HUDEP-2 (cell line): ENCODE results near the gene TRAPPC13.
"Not testable (repeated sequence)": the region's sequence is repeated elsewhere in the genome, so short reads cannot be mapped to it uniquely, and the experiment has no call there.

Source experiments
- DNase-seq, 76 experiments: peaks; one replicate each; lab custom pipeline; 2025; ENCODE audit not compliant: unreplicated experiment in 76 of 76; lab: John Stamatoyannopoulos, UW

TRAPPC13 gene

DNA sequence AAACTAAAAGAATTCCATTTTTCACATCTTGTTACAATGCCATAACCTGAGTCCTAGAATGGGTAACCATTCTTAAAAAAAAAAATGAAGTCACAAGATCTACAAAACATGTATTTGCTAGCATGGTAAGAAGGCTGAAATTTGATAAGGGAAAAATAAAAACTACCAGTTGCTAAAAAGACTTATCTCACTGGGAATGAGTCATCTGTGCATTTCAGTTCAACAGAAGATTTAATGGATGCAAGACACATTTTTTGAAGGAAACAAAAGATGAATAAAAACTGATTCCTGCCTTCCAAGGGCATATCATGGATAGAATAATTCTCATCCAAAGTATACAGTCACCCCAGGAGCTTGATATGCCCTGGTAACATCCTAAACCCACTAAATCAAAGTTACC is 49.9 kb downstream of the TRAPPC13 start:
- DNase-seq = no peak

DNA sequence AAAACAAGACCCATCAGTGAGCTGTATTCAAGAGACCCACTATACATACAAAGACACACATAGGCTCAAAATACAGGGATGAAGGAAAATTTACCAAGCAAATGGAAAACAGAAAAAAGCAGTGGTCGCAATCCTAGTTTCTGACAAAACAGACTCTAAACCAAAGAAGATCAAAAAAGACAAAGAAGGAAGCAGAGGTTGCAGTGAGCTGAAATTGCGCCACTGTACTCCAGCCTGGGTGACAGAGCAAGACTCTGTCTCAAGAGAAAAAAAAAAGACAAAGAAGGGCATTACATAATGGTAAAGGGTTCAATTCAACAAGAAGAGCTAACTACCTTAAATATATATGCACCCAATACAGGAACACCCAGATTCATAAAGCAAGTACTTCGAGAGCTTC is 51.2 kb downstream of the TRAPPC13 start:
- DNase-seq = not testable (repeated sequence)

DNA sequence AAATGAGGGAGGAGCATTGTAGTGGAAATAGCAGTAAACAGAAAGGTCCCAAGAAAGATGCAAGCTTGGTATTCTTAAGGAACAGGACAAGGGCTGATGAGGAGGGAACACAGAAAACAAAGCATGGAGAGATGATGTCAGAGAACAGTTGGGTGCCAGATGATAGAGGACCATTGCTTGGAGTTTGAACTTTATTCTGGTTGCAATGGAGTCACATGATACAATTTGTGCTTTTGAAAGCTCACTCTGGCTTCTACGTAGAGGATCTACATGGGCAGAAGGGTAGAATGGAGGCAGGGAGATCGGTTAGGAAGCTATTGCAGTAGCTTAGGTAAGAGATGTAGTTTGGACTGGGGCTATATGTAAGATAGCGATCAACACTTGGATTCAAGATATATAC is 57.3 kb downstream of the TRAPPC13 start:
- no peak for DNase-seq

DNA sequence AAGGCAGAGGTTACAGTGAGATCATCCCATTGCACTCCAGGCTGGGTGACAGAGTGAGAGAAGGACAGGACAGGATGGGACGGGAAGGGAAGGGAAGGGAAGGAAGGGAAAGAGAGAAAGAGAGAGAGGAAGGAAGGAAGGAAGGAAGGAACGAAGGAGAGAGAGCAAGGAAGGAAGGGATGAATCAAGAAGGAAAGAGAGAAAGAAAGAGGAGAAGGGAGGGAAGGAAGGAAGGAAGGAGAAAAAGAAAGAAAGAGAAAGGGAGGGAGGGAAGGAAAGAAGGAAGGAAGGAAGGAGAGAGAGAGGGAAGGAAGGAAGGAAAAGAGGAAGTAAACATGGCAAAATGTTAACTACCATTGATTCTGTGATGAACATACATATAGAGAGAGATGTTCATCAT is 68.3 kb downstream of the TRAPPC13 start:
- no peak for DNase-seq

DNA sequence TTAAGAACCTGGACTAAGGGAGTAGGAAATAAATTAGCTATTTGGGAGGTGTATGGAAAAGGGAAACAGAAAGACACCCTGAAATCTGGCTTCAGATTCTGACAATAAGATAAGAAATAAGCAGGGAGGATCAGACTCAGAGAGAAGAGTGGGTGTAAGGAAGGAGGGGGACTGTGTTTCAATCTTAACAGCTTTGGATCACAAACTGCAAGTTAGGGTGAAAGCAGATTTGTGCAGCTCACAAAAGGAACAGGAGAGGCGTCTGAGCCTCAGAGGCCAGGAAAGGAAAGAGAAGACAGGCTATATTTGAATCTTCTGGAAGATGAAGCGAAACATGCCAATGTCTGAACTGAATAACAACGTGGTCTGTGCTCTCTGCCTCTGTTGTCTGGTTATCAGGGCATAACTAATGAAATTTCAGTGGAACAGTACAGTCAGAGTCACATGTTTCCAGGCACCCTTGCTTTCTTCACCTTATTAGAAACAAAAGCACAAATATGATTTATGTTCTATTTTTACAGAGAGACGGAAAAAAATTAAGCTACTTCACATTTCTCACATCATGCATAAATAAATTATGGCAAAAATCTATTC is 70.4 kb downstream of the TRAPPC13 start:
- DNase-seq = no peak

DNA sequence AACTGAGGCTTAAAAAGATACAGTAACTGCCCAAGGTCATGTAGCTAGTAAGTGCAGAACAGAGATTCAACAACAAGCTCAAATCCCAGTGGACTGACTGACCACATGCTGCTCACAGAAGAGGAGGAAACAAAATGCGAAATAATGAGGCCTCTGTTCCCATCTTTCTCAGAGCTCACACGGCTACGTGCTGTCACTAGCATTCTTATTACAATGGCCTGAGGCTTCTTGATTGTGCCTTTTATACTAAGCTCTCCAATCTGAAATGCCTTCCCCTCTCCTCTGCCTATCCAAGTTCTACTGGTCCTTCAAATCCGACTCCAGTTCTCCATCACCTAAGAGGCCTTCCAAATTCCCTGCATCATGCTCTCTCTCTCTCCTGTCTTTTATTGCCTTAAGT is 71.1 kb downstream of the TRAPPC13 start:
- no peak for DNase-seq

DNA sequence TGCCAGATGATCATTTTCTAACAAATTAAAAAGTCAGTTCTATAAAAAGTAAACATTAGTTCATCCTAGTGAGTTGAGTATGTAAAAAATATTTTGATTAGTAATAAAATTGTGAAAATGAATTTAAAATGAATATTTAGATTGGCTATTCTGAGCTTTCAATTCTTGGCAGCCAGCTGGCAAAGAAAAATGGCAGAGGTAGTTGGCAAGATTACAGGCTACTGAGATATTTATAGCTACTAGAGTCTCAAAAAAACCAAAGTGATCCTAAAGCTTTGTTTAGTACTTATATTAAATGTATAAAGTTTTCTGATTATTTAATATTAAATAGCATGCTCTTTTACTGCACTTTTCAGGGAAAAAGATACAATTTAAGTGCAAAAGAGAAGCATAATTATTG is 72.1 kb downstream of the TRAPPC13 start:
- DNase-seq = no peak

DNA sequence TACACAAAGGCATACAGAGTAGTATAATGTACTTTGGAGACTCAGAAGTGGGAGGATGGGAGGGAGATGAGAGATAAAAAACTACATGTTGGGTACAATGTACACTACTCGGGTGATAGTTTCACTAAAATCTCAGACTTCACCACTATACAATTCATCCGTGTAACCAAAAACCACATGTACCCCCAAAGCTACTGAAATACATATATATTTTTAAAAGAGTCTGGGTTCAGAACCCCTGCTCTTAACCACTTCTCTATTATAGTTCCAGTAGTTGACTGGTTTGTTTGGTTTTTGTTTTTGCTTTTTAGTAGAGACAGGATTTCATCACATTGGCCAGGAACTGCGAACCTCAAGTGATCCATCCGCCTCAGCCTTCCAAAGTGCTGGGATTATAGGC is 74.5 kb downstream of the TRAPPC13 start:
- no peak for DNase-seq

DNA sequence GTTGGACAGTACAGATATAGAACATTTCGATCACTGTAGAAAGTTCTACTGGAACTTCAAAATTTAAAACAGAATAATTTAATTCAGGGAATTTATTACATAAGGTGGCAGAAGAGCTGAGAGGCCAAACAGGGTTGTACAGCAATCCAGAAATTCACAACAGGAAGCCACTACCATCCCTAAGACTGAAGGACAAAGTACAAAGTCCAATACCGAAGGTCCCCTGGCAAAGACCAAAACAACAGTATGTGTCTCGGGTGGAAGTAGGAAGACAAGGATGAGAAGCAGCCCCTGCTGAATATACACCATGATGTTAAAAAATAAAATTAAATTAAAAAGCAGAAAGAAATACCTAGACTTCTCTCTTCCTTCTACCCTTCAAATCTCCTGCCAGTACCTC is 77.2 kb downstream of the TRAPPC13 start:
- no peak for DNase-seq

DNA sequence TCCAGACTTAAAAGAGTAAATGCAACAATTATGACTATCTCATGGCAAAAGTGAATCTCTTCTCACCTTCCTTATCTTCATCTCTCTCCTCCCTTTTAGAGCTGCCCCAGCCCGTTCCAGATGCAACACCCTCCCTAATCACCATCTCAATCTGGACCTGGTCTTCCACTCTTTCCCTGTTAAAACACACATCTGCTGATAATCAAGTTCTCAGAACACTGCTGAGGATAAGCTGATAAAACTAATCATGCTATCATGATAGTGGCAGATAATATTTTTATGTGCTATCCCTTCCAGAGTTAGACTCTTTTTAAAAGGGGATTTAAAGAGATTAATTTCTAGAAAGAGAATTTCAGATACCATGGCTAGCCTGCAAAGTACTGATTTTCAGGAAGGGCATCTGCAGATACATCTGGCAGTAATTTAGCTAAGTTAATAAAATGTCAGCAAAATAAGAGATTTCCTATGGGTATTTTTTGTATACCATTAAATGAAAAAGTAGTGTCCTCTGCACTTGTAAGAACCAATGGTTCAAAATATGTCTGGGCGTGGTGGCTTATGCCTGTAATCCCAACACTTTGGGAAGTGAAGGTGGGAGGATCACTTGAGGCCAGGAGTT is 79.9 kb downstream of the TRAPPC13 start:
- DNase-seq = no peak

DNA sequence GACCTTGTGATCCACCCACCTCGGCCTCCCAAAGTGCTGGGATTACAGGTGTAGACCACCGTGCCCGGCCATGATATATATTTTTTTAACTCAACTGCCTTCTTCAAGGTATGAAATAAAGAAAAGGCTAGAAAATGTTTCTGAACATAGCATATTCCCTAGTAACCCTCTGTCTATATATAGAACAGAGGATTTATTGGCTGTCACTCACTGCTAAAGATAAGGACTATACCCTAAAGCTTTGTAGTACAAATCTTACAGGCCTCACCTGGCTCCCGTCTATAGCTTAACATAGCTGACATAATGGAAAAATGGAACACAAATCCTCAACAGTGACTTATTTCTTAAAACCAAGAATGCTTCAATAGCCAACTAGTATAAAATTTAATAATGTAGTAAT is 82.8 kb downstream of the TRAPPC13 start:
- DNase-seq = no peak

DNA sequence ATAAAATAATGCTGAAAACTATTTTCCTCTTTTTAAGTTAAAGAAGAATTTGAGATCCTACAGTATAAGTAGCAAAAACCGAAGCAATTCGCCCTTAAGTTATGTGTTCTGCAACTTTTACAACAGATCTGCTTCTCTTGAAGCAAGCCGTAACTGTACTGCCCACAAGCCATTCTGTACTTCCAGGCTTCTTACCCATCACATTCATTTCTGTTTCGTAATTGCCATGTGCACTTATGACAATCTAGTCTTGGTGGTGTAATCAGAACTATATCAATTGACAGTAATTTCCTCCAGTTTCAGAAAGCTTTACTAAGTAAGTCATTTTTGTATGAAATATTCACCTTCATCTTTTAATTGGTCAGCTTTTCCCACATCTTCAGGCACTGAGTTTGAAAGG is 83.3 kb downstream of the TRAPPC13 start:
- no peak for DNase-seq
